OCI-LY7 (cell line): ENCODE measurements around the gene CIAO3. TPM values are rescaled to one million over a fixed set of nuclear protein-coding genes. Genes with fewer than 3 reads are reported as not detected.

ENCODE experiments used
- BruUV-seq: library from RNA; stranded (reverse); fragments of 400-500 nt; replicated peaks from 2 replicates; lab custom pipeline; 2021; lab: Mats Ljungman, UMichigan
- CTCF ChIA-PET: fragments of 300-600 bp; sonication (Branson Sonifier 250); formaldehyde crosslinking; loops from one replicate; lab custom pipeline; 2022; ENCODE audit warnings: antibody characterized with exemption; ENCODE audit not compliant: unreplicated experiment; lab: Charles Lee
- POLR2A ChIA-PET: fragments of 300-600 bp; sonication (Branson Sonifier 250); formaldehyde crosslinking; loops from one replicate; lab custom pipeline; 2022; ENCODE audit warnings: antibody characterized with exemption; lab: Charles Lee
- DNase-seq: peaks from one replicate; pipeline ENCODE4 v3.0.0-alpha.2; 2015; ENCODE audit warnings: low spot score
- H2AFZ ChIP-seq: fragments of 200-600 bp; sonication (generic), shearing (Covaris generic); 2 replicates; pipeline ENCODE4 v1.6.1; 2014; ENCODE audit warnings: mild to moderate bottlenecking, antibody characterized with exemption, low read length, moderate library complexity
- H3K27ac ChIP-seq: fragments of 200-600 bp; sonication (generic); 2 replicates; pipeline ENCODE4 v1.5.1; 2014; ENCODE audit warnings: mixed run types, low read depth, mild to moderate bottlenecking, moderate library complexity, low read length, inconsistent platforms; ENCODE audit not compliant: poor library complexity, severe bottlenecking
- H3K36me3 ChIP-seq: fragments of 200-600 bp; sonication (generic); 2 replicates; pipeline ENCODE4 v1.6.1; 2014; ENCODE audit warnings: mild to moderate bottlenecking, antibody characterized with exemption, low read length, moderate library complexity, mixed read lengths; ENCODE audit not compliant: insufficient read depth
- H3K4me1 ChIP-seq: fragments of 200-600 bp; sonication (generic); 2 replicates; pipeline ENCODE4 v1.5.1; 2014; ENCODE audit warnings: mild to moderate bottlenecking, low read length; ENCODE audit not compliant: insufficient read depth, poor library complexity, severe bottlenecking
- H3K4me2 ChIP-seq: fragments of 200-600 bp; sonication (generic); 2 replicates; pipeline ENCODE4 v1.6.1; 2014; ENCODE audit warnings: mild to moderate bottlenecking, low read length
- H3K4me3 ChIP-seq: fragments of 200-600 bp; sonication (generic); 2 replicates; pipeline ENCODE4 v1.5.1; 2014; ENCODE audit warnings: mild to moderate bottlenecking, low read depth, low read length; ENCODE audit not compliant: poor library complexity, severe bottlenecking
- H3K79me2 ChIP-seq: fragments of 200-600 bp; sonication (generic); 2 replicates; pipeline ENCODE4 v1.6.1; 2016; ENCODE audit warnings: low read depth, mild to moderate bottlenecking, low read length, moderate library complexity, mixed read lengths; ENCODE audit not compliant: insufficient read depth
- H3K9me2 ChIP-seq: fragments of 200-600 bp; sonication (generic); 2 replicates; pipeline ENCODE4 v1.6.1; 2016; ENCODE audit warnings: mild to moderate bottlenecking, low read length, mixed read lengths; ENCODE audit not compliant: insufficient read depth
- H3K9me3 ChIP-seq: fragments of 200-600 bp; sonication (generic); 2 replicates; pipeline ENCODE4 v1.6.1; 2014; ENCODE audit warnings: mild to moderate bottlenecking, mixed run types, low read length, mixed read lengths
- H4K20me1 ChIP-seq: fragments of 200-600 bp; sonication (generic); 2 replicates; pipeline ENCODE4 v1.6.1; 2014; ENCODE audit warnings: mild to moderate bottlenecking, antibody characterized with exemption, low read length, moderate library complexity, mixed read lengths; ENCODE audit not compliant: insufficient read depth
- CTCF ChIP-seq: fragments of 200-600 bp; sonication (generic); conservative IDR thresholded peaks from 2 replicates; pipeline ENCODE4 v1.5.1; 2014; ENCODE audit warnings: mild to moderate bottlenecking, antibody characterized with exemption, low read length, moderate library complexity, mixed read lengths
- EZH2phosphoT487 ChIP-seq: fragments of 200-600 bp; sonication (generic); IDR thresholded peaks from 2 replicates; pipeline ENCODE4 v1.6.1; 2018; ENCODE audit warnings: low read depth, borderline replicate concordance, mild to moderate bottlenecking, mixed run types, antibody characterized with exemption, low read length, moderate library complexity, mixed read lengths
- intact Hi-C: fragments of 100-400 bp; cut with micrococcal nuclease; formaldehyde crosslinking; loops from one replicate; pipeline ENCODE4 v1.10.0; 2022; ENCODE audit not compliant: unreplicated experiment
- total RNA-seq, 2 experiments: library from RNA; depleted of rRNA in 1 of 2; stranded (reverse); fragments of >200 nt in 1 of 2; shearing (Covaris generic) in 1 of 2; gene quantifications; 2 replicates each; pipeline ENCODE4 v1.2.3, GENCODE V29; 2014 to 2022

Gene CIAO3
- total RNA-seq, 2 experiments from 2014 or later, result 156 to 169 TPM

- Histone ChIP-seq H4K20me1 (no peaks in the 10 kb centered on the region), H3K79me2 (no peaks in the 10 kb centered on the region), H3K9me2 (no peaks in the 10 kb centered on the region), H3K4me3 (peak overlapping the region; percentile 86), H3K4me1 (peaks cover 48% of the 10 kb centered on the region), H3K4me2 (peak overlapping the region; percentile 100), H2AFZ (no peak overlapping the region), H3K36me3 (peaks cover 28% of the 10 kb centered on the region; the same call in 1 of the 2 replicates), H3K9me3 (no peaks in the 10 kb centered on the region), H3K27ac (peak overlapping the region; percentile 71)
- CTCF ChIA-PET, result no interaction called here
- POLR2A ChIA-PET, result interaction anchor here (1.7 kb wide), 1 partner anchor 11 kb away, joined by 6 read pairs; no protein-coding TSS in a partner anchor
- intact Hi-C loops, result no loop called here
- BruUV-seq, result no TSS peak
- DNase-seq, result no peak
- TF ChIP-seq CTCF, result no peak
- TF ChIP-seq EZH2phosphoT487, result no peak
These were observed 14.7 kb downstream of the CIAO3 start for GRCh38 chr16:726188-726437.

- CTCF ChIA-PET, result no interaction called here
- BruUV-seq, result no TSS peak
- Histone ChIP-seq H3K4me1 (peaks cover 48% of the 10 kb centered on the region), H3K4me3 (no peak overlapping the region), H3K4me2 (peak overlapping the region; percentile 100), H3K79me2 (no peaks in the 10 kb centered on the region), H4K20me1 (no peaks in the 10 kb centered on the region), H3K27ac (peak overlapping the region; percentile 71), H3K36me3 (peaks cover 23% of the 10 kb centered on the region; the same call in 1 of the 2 replicates), H3K9me3 (no peaks in the 10 kb centered on the region), H3K9me2 (no peaks in the 10 kb centered on the region), H2AFZ (no peak overlapping the region)
- DNase-seq, result no peak
- intact Hi-C loops, result no loop called here
- POLR2A ChIA-PET, result interaction anchor here (1.7 kb wide), 1 partner anchor 11 kb away, joined by 6 read pairs; no protein-coding TSS in a partner anchor
- no peak for TF ChIP-seq CTCF
- no peak for TF ChIP-seq EZH2phosphoT487
These were observed 15.2 kb downstream of the CIAO3 start for GRCh38 chr16:725463-726187.

- Histone ChIP-seq H3K36me3 (peaks cover 17% of the 10 kb centered on the region; the same call in 1 of the 2 replicates), H3K4me3 (no peak overlapping the region), H3K4me1 (peaks cover 50% of the 10 kb centered on the region), H3K79me2 (no peaks in the 10 kb centered on the region), H4K20me1 (no peaks in the 10 kb centered on the region), H3K27ac (no peak overlapping the region), H3K9me2 (no peaks in the 10 kb centered on the region), H2AFZ (no peak overlapping the region), H3K9me3 (no peaks in the 10 kb centered on the region), H3K4me2 (peak overlapping the region; percentile 27)
- CTCF ChIA-PET, result no interaction called here
- intact Hi-C loops, result no loop called here
- BruUV-seq, result no TSS peak
- POLR2A ChIA-PET, result interaction anchor here (1.7 kb wide), 1 partner anchor 12 kb away, joined by 6 read pairs; no protein-coding TSS in a partner anchor
- DNase-seq, result no peak
- no peak for TF ChIP-seq EZH2phosphoT487
- TF ChIP-seq CTCF, result no peak
These were observed 15.8 kb downstream of the CIAO3 start for GRCh38 chr16:725041-725376.
